Gastroesophageal sphincter (tissue), 3 donors: ENCODE data around the gene SCAMP2.

ENCODE experiments used
- CTCF ChIP-seq, 4 experiments: fragments of 200-600 bp in 2 of 4; fragments of 450-650 bp in 2 of 4; sonication (generic) in 1 of 4; IDR thresholded peaks; one replicate each; pipeline ENCODE4 v1.5.1; 2017 to 2019; ENCODE audit warnings: antibody characterized with exemption in 4 of 4, mild to moderate bottlenecking in 2 of 4, moderate library complexity in 2 of 4
- POLR2AphosphoS5 ChIP-seq: sonication (generic); formaldehyde crosslinking; IDR thresholded peaks from one replicate; pipeline ENCODE4 v1.6.1; 2017; ENCODE audit warnings: antibody characterized with exemption

- TF ChIP-seq CTCF (IDR thresholded peaks at IDR 0.05) (no peak), POLR2AphosphoS5 (no peak)
Measured at GRCh38 chr15:74854453-74855022, 18.6 kb downstream of the SCAMP2 start.
